ENCODE results near the gene FCER1G. TPM values are rescaled to one million over a fixed set of nuclear protein-coding genes. Genes with fewer than 3 reads are reported as not detected.

Gene FCER1G
- total and polyA plus RNA-seq, 2 of the 4 experiments (the other 2 are of a cell fraction) = 0.44 TPM; not detected in 1

- no peak overlapping the region for H2AFZ ChIP-seq (replicated peaks; ENCODE audit: low read length, poor library complexity)
- no peak overlapping the region for H2BK120ac ChIP-seq (ENCODE audit: low read depth, low read length)
- no peak for TF ChIP-seq MXI1 (IDR thresholded peaks at IDR 0.05; ENCODE audit: borderline replicate concordance, low read depth, low read length)
- no peak overlapping the region for H3K4me2 ChIP-seq (ENCODE audit: low read depth, low read length)
- no peaks in the 10 kb centered on the region for H3K36me3 ChIP-seq (ENCODE audit: control insufficient read depth, insufficient read depth, low read length)
- ChIA-PET CTCF (interaction anchor here (1.2 to 1.6 kb wide), 2 partner anchors 32 to 98 kb away, joined by 4 to 5 read pairs; partner anchors contain the start of gene TOMM40L), POLR2A (ENCODE audit: unreplicated experiment) (no interaction called here)
- H3K18ac ChIP-seq (ENCODE audit: low read depth, low read length) = no peak overlapping the region
- H4K5ac ChIP-seq (ENCODE audit: low read depth, low read length) = no peak overlapping the region
- no peak overlapping the region for H2AK9ac ChIP-seq (replicated peaks; ENCODE audit: low read depth, low read length, poor library complexity)
- no peak overlapping the region for H3K14ac ChIP-seq (replicated peaks; ENCODE audit: low read depth, low read length)
- no peaks in the 10 kb centered on the region for H3K9me3 ChIP-seq (ENCODE audit: control insufficient read depth, insufficient read depth, low read length)
- H3K4me1 ChIP-seq (ENCODE audit: control insufficient read depth, insufficient read depth, low read length) = peaks cover 20% of the 10 kb centered on the region
- H4K8ac ChIP-seq (ENCODE audit: low read depth in 2 of 2, low read length in 2 of 2) = no peak overlapping the region
- no peak overlapping the region for H4K91ac ChIP-seq (ENCODE audit: insufficient read depth, low read depth, low read length)
- no peak overlapping the region for H2BK15ac ChIP-seq (ENCODE audit: low read depth, low read length)
- H3K56ac ChIP-seq (ENCODE audit: extremely low read depth, insufficient read depth, low read length) = no peak overlapping the region
- no peaks in the 10 kb centered on the region; a peak in 1 of 4 replicates for H3K79me1 ChIP-seq (ENCODE audit: low read depth in 1 of 2, low read length in 2 of 2)
- ATAC-seq (ENCODE audit: low read depth) (no peak), DNase-seq (no peak)
- BruUV-seq (replicated peaks) = no TSS peak
- no peak overlapping the region for H2BK5ac ChIP-seq (ENCODE audit: low read depth, low read length, poor library complexity, severe bottlenecking)
- no peaks in the 10 kb centered on the region for H4K20me1 ChIP-seq (ENCODE audit: insufficient read depth, low read length)
- dilution Hi-C loops (cut with HindIII; ENCODE audit: low sequenced_read_pairs, unreplicated experiment) = no loop called here
- no peak overlapping the region for H3K23ac ChIP-seq (ENCODE audit: low read depth, low read length)
- H3K9ac ChIP-seq (ENCODE audit: low read depth, low read length) = no peak overlapping the region
- H3K27me3 ChIP-seq (ENCODE audit: control insufficient read depth, insufficient read depth, low read length) = no peaks in the 10 kb centered on the region
- intact Hi-C loops (cut with micrococcal nuclease) = no loop called here
- H3K4me3 ChIP-seq (ENCODE audit: insufficient read depth, low read depth, low read length) = no peak overlapping the region
- H3K9me1 ChIP-seq (ENCODE audit: insufficient read depth, low read length) = peaks cover 9% of the 10 kb centered on the region; the same call in 1 of the 2 replicates
- 81% methylated on average over 6 of the region's 21 CpGs; no CpG with 5 or more reads in 1 of the 2 experiments for WGBS, 2 experiments (ENCODE audit: extremely low coverage in 2 of 2, insufficient read length in 1 of 2)
- in situ Hi-C loops (cut with MboI; ENCODE audit: low sequenced_read_pairs) = no loop called here
- H3K27ac ChIP-seq (ENCODE audit: insufficient read depth, low read length) = no peak overlapping the region
- H2BK20ac ChIP-seq (ENCODE audit: low read depth, low read length) = no peak overlapping the region
- H3K4ac ChIP-seq (ENCODE audit: low read depth, low read length) = no peak overlapping the region
- no peak overlapping the region for H2AK5ac ChIP-seq (ENCODE audit: low read depth, low read length)
Observed at GRCh38 chr1:161193561-161194235, 21.4 kb upstream of the FCER1G start.

Data from IMR-90 (cell line).